HEK293 (cell line): ENCODE data around the gene COX19.

Experiments
- KLF9 ChIP-seq: fragments of 450-650 bp; formaldehyde crosslinking; IDR thresholded peaks from 2 replicates; pipeline ENCODE4 v1.5.1; 2016; ENCODE audit warnings: missing biosample characterization, missing genetic modification characterization, low read depth
- TCF7L2 ChIP-seq: IDR thresholded peaks from 2 replicates; pipeline ENCODE4 v1.6.1; 2011; ENCODE audit warnings: low read depth, mild to moderate bottlenecking, inconsistent platforms, low read length, moderate library complexity, borderline replicate concordance
- YY1 ChIP-seq: fragments of 450-650 bp; formaldehyde crosslinking; IDR thresholded peaks from 2 replicates; pipeline ENCODE4 v1.5.1; 2018; ENCODE audit warnings: missing biosample characterization, missing genetic modification characterization
- ZNF140 ChIP-seq: fragments of 450-650 bp; formaldehyde crosslinking; IDR thresholded peaks from 2 replicates; pipeline ENCODE4 v1.5.1; 2016; ENCODE audit warnings: missing biosample characterization, missing genetic modification characterization
- ZNF157 ChIP-seq: fragments of 450-650 bp; formaldehyde crosslinking; IDR thresholded peaks from 2 replicates; pipeline ENCODE4 v1.5.1; 2016; ENCODE audit warnings: missing biosample characterization, missing genetic modification characterization
- ZNF501 ChIP-seq: fragments of 450-650 bp; formaldehyde crosslinking; IDR thresholded peaks from 2 replicates; pipeline ENCODE4 v1.5.1; 2016; ENCODE audit warnings: missing biosample characterization, missing genetic modification characterization
- ZNF521 ChIP-seq: fragments of 450-650 bp; formaldehyde crosslinking; IDR thresholded peaks from 2 replicates; pipeline ENCODE4 v1.5.1; 2017; ENCODE audit warnings: missing biosample characterization, mild to moderate bottlenecking, missing genetic modification characterization
- ZNF560 ChIP-seq: fragments of 450-650 bp; formaldehyde crosslinking; IDR thresholded peaks from 2 replicates; pipeline ENCODE4 v1.5.1; 2017; ENCODE audit warnings: missing biosample characterization, missing genetic modification characterization, borderline replicate concordance
- ZNF660 ChIP-seq: fragments of 450-650 bp; IDR thresholded peaks from 2 replicates; pipeline ENCODE4 v1.5.1; 2018; ENCODE audit warnings: missing biosample characterization, mild to moderate bottlenecking, missing genetic modification characterization
- ZNF701 ChIP-seq: fragments of 450-650 bp; formaldehyde crosslinking; IDR thresholded peaks from 2 replicates; pipeline ENCODE4 v1.5.1; 2016; ENCODE audit warnings: missing biosample characterization, missing genetic modification characterization
- TF ChIP-seq, protein P1 (sequence below): fragments of 450-650 bp; formaldehyde crosslinking; IDR thresholded peaks from 2 replicates; pipeline ENCODE4 v1.5.1; 2016; ENCODE audit warnings: missing biosample characterization, missing genetic modification characterization
- TF ChIP-seq, protein P2 (sequence below): fragments of 450-650 bp; formaldehyde crosslinking; conservative IDR thresholded peaks from 2 replicates; pipeline ENCODE4 v1.5.1; 2016; ENCODE audit warnings: low read depth, missing biosample characterization, missing genetic modification characterization

DNA sequence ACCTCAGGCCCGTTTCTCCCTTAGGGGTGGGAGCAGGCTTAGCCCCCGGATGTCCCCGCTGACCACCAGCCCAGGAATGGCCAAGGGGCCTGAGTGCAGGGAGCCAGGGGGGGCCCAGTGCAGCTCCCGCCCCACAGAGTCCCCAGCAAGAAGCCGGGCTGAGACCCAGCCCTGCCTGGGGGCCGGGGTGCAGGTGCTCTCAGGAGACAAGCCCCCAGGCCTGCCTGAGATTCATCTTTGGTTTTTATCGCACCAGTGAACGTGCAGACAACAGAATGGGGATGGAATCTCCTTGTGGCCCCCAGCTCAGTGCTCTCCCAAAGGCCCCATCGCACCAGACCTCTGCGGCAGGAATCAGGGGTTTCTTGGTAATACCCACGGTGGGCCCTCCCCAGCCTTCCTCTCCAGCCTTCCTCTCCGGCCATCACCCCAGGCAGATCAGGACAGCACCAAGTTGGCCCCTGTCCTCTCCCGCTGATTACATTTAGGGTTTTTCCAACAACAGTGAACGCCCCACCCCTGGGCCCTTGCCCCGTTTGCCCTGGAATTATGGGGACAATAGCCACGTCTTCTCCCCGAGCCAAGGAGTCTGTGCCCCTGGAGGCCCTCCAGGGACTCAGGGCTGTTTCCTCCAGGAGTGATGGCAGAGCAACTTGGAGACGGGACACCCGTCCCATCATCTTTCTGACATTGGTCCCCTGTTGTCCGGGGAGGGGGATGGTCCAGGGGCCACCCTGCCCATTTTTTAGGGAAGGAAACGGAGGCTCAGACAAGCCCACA lies 43.3 kb downstream of the COX19 start:
- TF ChIP-seq ZNF157 (tag by site-specific recombination) (no peak), ZNF701 (tag by site-specific recombination) (no peak), ZNF140 (tag by site-specific recombination) (no peak), ZNF521 (tag by site-specific recombination) (no peak), TCF7L2 (no peak), KLF9 (tag by site-specific recombination) (no peak), YY1 (no peak), ZNF501 (tag by site-specific recombination) (no peak), ZNF660 (tag by site-specific recombination) (no peak), ZNF560 (tag by site-specific recombination) (no peak)
- TF ChIP-seq, protein P1, sequence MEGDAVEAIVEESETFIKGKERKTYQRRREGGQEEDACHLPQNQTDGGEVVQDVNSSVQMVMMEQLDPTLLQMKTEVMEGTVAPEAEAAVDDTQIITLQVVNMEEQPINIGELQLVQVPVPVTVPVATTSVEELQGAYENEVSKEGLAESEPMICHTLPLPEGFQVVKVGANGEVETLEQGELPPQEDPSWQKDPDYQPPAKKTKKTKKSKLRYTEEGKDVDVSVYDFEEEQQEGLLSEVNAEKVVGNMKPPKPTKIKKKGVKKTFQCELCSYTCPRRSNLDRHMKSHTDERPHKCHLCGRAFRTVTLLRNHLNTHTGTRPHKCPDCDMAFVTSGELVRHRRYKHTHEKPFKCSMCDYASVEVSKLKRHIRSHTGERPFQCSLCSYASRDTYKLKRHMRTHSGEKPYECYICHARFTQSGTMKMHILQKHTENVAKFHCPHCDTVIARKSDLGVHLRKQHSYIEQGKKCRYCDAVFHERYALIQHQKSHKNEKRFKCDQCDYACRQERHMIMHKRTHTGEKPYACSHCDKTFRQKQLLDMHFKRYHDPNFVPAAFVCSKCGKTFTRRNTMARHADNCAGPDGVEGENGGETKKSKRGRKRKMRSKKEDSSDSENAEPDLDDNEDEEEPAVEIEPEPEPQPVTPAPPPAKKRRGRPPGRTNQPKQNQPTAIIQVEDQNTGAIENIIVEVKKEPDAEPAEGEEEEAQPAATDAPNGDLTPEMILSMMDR (tag by site-specific recombination), result no peak
- TF ChIP-seq, protein P2, sequence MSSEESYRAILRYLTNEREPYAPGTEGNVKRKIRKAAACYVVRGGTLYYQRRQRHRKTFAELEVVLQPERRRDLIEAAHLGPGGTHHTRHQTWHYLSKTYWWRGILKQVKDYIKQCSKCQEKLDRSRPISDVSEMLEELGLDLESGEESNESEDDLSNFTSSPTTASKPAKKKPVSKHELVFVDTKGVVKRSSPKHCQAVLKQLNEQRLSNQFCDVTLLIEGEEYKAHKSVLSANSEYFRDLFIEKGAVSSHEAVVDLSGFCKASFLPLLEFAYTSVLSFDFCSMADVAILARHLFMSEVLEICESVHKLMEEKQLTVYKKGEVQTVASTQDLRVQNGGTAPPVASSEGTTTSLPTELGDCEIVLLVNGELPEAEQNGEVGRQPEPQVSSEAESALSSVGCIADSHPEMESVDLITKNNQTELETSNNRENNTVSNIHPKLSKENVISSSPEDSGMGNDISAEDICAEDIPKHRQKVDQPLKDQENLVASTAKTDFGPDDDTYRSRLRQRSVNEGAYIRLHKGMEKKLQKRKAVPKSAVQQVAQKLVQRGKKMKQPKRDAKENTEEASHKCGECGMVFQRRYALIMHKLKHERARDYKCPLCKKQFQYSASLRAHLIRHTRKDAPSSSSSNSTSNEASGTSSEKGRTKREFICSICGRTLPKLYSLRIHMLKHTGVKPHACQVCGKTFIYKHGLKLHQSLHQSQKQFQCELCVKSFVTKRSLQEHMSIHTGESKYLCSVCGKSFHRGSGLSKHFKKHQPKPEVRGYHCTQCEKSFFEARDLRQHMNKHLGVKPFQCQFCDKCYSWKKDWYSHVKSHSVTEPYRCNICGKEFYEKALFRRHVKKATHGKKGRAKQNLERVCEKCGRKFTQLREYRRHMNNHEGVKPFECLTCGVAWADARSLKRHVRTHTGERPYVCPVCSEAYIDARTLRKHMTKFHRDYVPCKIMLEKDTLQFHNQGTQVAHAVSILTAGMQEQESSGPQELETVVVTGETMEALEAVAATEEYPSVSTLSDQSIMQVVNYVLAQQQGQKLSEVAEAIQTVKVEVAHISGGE (tag by site-specific recombination), result no peak
